Measurements from ENCODE around the gene SHISAL1.

DNA sequence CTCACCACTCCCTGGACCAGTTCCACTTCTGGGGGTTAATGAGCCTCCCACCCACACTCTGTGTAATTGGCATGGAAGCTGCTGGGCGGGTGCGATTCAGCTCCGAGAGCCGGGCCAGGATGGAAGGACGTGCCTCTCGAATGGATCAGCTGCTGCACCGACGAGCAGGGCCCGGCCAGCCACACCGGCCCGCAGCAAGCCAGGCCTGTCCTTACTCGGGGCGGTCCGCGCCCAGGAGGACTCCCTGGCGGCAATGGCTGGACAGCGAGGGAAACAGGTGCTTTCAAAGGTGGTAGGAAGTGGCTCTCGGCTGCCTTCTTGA is 4.3 kb upstream of the SHISAL1 start:
- TF ChIP-seq EZH2 (IDR thresholded peaks at IDR 0.05; ENCODE audit: low read length) (no peak), CTCF (optimal IDR thresholded peaks at IDR 0.05 in 1 of 3, IDR thresholded peaks at IDR 0.05 in 1 of 3, conservative IDR thresholded peaks at IDR 0.05 in 1 of 3; ENCODE audit: extremely low read depth in 1 of 3, insufficient read depth in 2 of 3, low read length in 3 of 3) (no peak)
